Spleen (tissue), 11 donors: ENCODE data around the gene PDGFC. TPM values are rescaled to one million over a fixed set of nuclear protein-coding genes. Genes with fewer than 3 reads are reported as not detected.

Source experiments
- DNase-seq: peaks from one replicate; pipeline ENCODE4 v3.0.0-alpha.2; 2020
- H3K27ac ChIP-seq, 8 donors: fragments of 200-600 bp; sonication (generic) in 7 of 8; 1 replicate in 4 of 8; 2 replicates in 4 of 8; pipeline versions ENCODE4 v1.5.0 to v1.8.0; 2016 to 2021; ENCODE audit warnings: inconsistent platforms in 4 of 8, mild to moderate bottlenecking in 4 of 8, moderate library complexity in 1 of 8
- H3K27me3 ChIP-seq, 7 donors: fragments of 200-600 bp; sonication (generic) in 6 of 7; replicated peaks in 1 of 7; 1 replicate in 4 of 7; 2 replicates in 3 of 7; pipeline versions ENCODE4 v1.5.0 to v1.8.0; 2016 to 2021; ENCODE audit warnings: inconsistent platforms in 3 of 7, mild to moderate bottlenecking in 1 of 7
- H3K36me3 ChIP-seq, 6 donors: fragments of 200-600 bp; sonication (generic) in 5 of 6; 1 replicate in 4 of 6; 2 replicates in 2 of 6; pipeline versions ENCODE4 v1.5.0 to v1.8.0; 2016 to 2021; ENCODE audit warnings: inconsistent platforms in 2 of 6
- H3K4me1 ChIP-seq, 6 donors: fragments of 200-600 bp; sonication (generic) in 5 of 6; 1 replicate in 3 of 6; 2 replicates in 3 of 6; pipeline versions ENCODE4 v1.5.0 to v1.8.0; 2016 to 2021; ENCODE audit warnings: inconsistent platforms in 3 of 6
- H3K4me3 ChIP-seq, 8 donors: fragments of 200-600 bp; sonication (generic) in 7 of 8; 1 replicate in 4 of 8; 2 replicates in 4 of 8; pipeline versions ENCODE4 v1.5.0 to v1.8.0; 2016 to 2021; ENCODE audit warnings: inconsistent platforms in 4 of 8, mild to moderate bottlenecking in 4 of 8, moderate library complexity in 2 of 8
- H3K9me3 ChIP-seq, 8 donors: fragments of 200-600 bp; sonication (generic) in 7 of 8; 1 replicate in 4 of 8; 2 replicates in 4 of 8; pipeline versions ENCODE4 v1.5.0 to v1.8.0; 2016 to 2021; ENCODE audit warnings: inconsistent platforms in 4 of 8
- CTCF ChIP-seq, 11 experiments: fragments of 200-600 bp in 7 of 11; fragments of 450-650 bp in 4 of 11; sonication (generic) in 4 of 11; IDR thresholded peaks in 8 of 11; conservative IDR thresholded peaks in 3 of 11; 1 replicate in 7 of 11; 2 replicates in 4 of 11; pipeline versions ENCODE4 v1.4.0 to v1.8.0; 2016 to 2021; ENCODE audit warnings: antibody characterized with exemption in 11 of 11, inconsistent platforms in 4 of 11, mild to moderate bottlenecking in 1 of 11
- POLR2A ChIP-seq, 3 donors: fragments of 450-650 bp; IDR thresholded peaks; one replicate each; pipeline ENCODE4 v1.5.1; 2017; ENCODE audit warnings: antibody characterized with exemption in 3 of 3, mild to moderate bottlenecking in 1 of 3
- POLR2AphosphoS5 ChIP-seq, 3 donors: sonication (generic); formaldehyde crosslinking; IDR thresholded peaks; one replicate each; pipeline ENCODE4 v1.5.1; 2017; ENCODE audit warnings: antibody characterized with exemption in 3 of 3
- WGBS, 5 donors: extraction: QIAGEN DNeasy Blood & Tissue Kit in 3 of 5; methylation state at CpG; one replicate each; pipeline versions ENCODE4 v1.1.5 to v1.1.7; 2013 to 2018; 5-methylcytosine and 5-hydroxymethylcytosine counted together
- intact Hi-C: fragments of 100-400 bp; cut with DNase I; formaldehyde crosslinking; loops from one replicate; pipeline ENCODE4 v1.15.0; 2023; ENCODE audit warnings: low total_unique reads
- polyA plus RNA-seq, 3 donors: library from polyadenylated mRNA; stranded (reverse); fragments of 200-250 nt; gene quantifications; one replicate each; pipeline ENCODE4 v1.2.1, GENCODE V29; 2013
- total RNA-seq, 7 donors: library from RNA; depleted of rRNA in 3 of 7; stranded (reverse); fragments of >200 nt in 3 of 7; fragmentation: NEBNext Ultra II Directional in 4 of 7; extraction: Animal tissue kit (Norgen Biotek cat#: 25700) in 4 of 7; gene quantifications; one replicate each; pipeline versions ENCODE4 v1.1.0 to v1.2.1, GENCODE V29; 2016 to 2021
- donor health status: healthy with polysubstance abuse.
- donor health status: DM: no; HTN: no; CAD: no; lungs with moderate emphysema.
- donor health status: DM: no; HTN: no; CAD: no.
- donor health status: Bipolar disorder and iron deficiency.
- donor health status: healthy.
- donor health status: DM: no; HTN: no; CAD: no.
- donor health status: DM: yes; HTN: yes; CAD: no.

PDGFC gene
- total and polyA plus RNA-seq, 10 donors, result 1.6 to 24.7 (median 14.8) TPM

- Histone ChIP-seq H3K27ac (no peak overlapping the region), H3K27me3 (no peaks in the 10 kb centered on the region), H3K36me3 (no peaks in the 10 kb centered on the region), H3K4me1 (no peaks in the 10 kb centered on the region), H3K9me3 (no peaks in the 10 kb centered on the region), H3K4me3 (no peak overlapping the region)
- intact Hi-C loops, result no loop called here
- TF ChIP-seq POLR2A (IDR thresholded peaks at IDR 0.05), result no peak
- no peak for TF ChIP-seq CTCF (IDR thresholded peaks at IDR 0.05 in 8 of 11, conservative IDR thresholded peaks at IDR 0.05 in 3 of 11)
- TF ChIP-seq POLR2AphosphoS5 (IDR thresholded peaks at IDR 0.05), result no peak
- DNase-seq, result no peak
- WGBS, 5 donors, result 76 to 91% (median 80%) methylated on average over 13 of the region's 13 CpGs
These were observed 43.3 kb upstream of the PDGFC start for GRCh38 chr4:157014621-157015591.

- 84 to 97% (median 90%) methylated on average over 4 of the region's 4 CpGs for WGBS, 5 donors
- no peaks in the 10 kb centered on the region for H3K4me1 ChIP-seq
- no peak for TF ChIP-seq CTCF (IDR thresholded peaks at IDR 0.05 in 8 of 11, conservative IDR thresholded peaks at IDR 0.05 in 3 of 11)
- no peak for TF ChIP-seq POLR2A (IDR thresholded peaks at IDR 0.05)
- TF ChIP-seq POLR2AphosphoS5 (IDR thresholded peaks at IDR 0.05), result no peak
These were observed 42.1 kb upstream of the PDGFC start for GRCh38 chr4:157013656-157014055.

GRCh38 chr4:157012781-157013180, 41.2 kb upstream of the PDGFC start:
- Histone ChIP-seq H3K4me3 (no peak overlapping the region), H3K27ac (no peak overlapping the region), H3K4me1 (no peaks in the 10 kb centered on the region), H3K36me3 (no peaks in the 10 kb centered on the region), H3K9me3 (peaks cover 0 to 3% (median 0%) of the 10 kb centered on the region in 8 donors), H3K27me3 (no peaks in the 10 kb centered on the region)
- 83 to 91% (median 87%) methylated on average over 2 of the region's 2 CpGs for WGBS, 5 donors
- intact Hi-C loops, result no loop called here
- DNase-seq, result no peak
- TF ChIP-seq POLR2A (IDR thresholded peaks at IDR 0.05), result no peak
- no peak for TF ChIP-seq CTCF (IDR thresholded peaks at IDR 0.05 in 8 of 11, conservative IDR thresholded peaks at IDR 0.05 in 3 of 11)
- TF ChIP-seq POLR2AphosphoS5 (IDR thresholded peaks at IDR 0.05), result no peak

More at GRCh38 chr4:157013656-157014055, 42.1 kb upstream of the PDGFC start:
- Histone ChIP-seq H3K27me3 (no peaks in the 10 kb centered on the region), H3K4me3 (no peak overlapping the region), H3K36me3 (no peaks in the 10 kb centered on the region), H3K9me3 (peaks cover 0 to 1% (median 0%) of the 10 kb centered on the region in 8 donors), H3K27ac (no peak overlapping the region)
- intact Hi-C loops, result no loop called here
- DNase-seq, result no peak

- no peak for DNase-seq
- no peaks in the 10 kb centered on the region for H3K27me3 ChIP-seq
- peaks cover 0 to 3% (median 0%) of the 10 kb centered on the region in 8 donors for H3K9me3 ChIP-seq
- TF ChIP-seq POLR2AphosphoS5 (IDR thresholded peaks at IDR 0.05) (no peak), CTCF (IDR thresholded peaks at IDR 0.05 in 8 of 11, conservative IDR thresholded peaks at IDR 0.05 in 3 of 11) (no peak), POLR2A (IDR thresholded peaks at IDR 0.05) (no peak)
- H3K4me1 ChIP-seq, result no peaks in the 10 kb centered on the region
- no peaks in the 10 kb centered on the region for H3K36me3 ChIP-seq
- no peak overlapping the region for H3K4me3 ChIP-seq
- H3K27ac ChIP-seq, result no peak overlapping the region
- intact Hi-C loops, result no loop called here
These were observed 40.7 kb upstream of the PDGFC start for GRCh38 chr4:157012296-157012695.
